IMR-90 (cell line): Measurements from ENCODE around the gene TRMT6. TPM values are rescaled to one million over a fixed set of nuclear protein-coding genes. Genes with fewer than 3 reads are reported as not detected.

Experiments used
- ATAC-seq: fragments of 200-7000 bp; cut with Tn5 transposase; 2 replicates; pipeline ENCODE4 v1.9.1; 2020; ENCODE audit warnings: low read depth, mild to moderate bottlenecking, moderate library complexity
- BruUV-seq: library from RNA; stranded (reverse); fragments of 400-500 nt; replicated peaks from 2 replicates; lab custom pipeline; 2021; lab: Mats Ljungman, UMichigan
- CTCF ChIA-PET: fragments of 300-600 bp; formaldehyde crosslinking; extraction: SDS; loops from one replicate; lab custom pipeline; 2021; ENCODE audit warnings: antibody characterized with exemption; lab: Yijun Ruan, JAX
- POLR2A ChIA-PET: fragments of 300-600 bp; sonication (Branson Sonifier 250); formaldehyde crosslinking; loops from one replicate; lab custom pipeline; 2022; ENCODE audit warnings: antibody characterized with exemption; ENCODE audit not compliant: unreplicated experiment; lab: Charles Lee
- DNase-seq: peaks from one replicate; pipeline ENCODE4 v3.0.0; 2013
- H2AFZ ChIP-seq: replicated peaks from 2 replicates; pipeline ENCODE3; 2013; ENCODE audit warnings: low read length, mild to moderate bottlenecking; ENCODE audit not compliant: poor library complexity
- H2AK5ac ChIP-seq: 2 replicates; pipeline ENCODE4 v1.6.1; 2013; ENCODE audit warnings: low read depth, low read length, inconsistent platforms
- H2AK9ac ChIP-seq: replicated peaks from 2 replicates; pipeline ENCODE3; 2013; ENCODE audit warnings: mild to moderate bottlenecking, low read depth, low read length, moderate library complexity; ENCODE audit not compliant: poor library complexity
- H2BK120ac ChIP-seq: 2 replicates; pipeline ENCODE4 v1.6.1; 2013; ENCODE audit warnings: low read depth, low read length, inconsistent platforms
- H2BK15ac ChIP-seq: 3 replicates; pipeline ENCODE4 v1.6.1; 2013; ENCODE audit warnings: low read depth, low read length, inconsistent platforms
- H2BK20ac ChIP-seq: 2 replicates; pipeline ENCODE4 v1.6.1; 2013; ENCODE audit warnings: low read depth, mild to moderate bottlenecking, inconsistent platforms, low read length, moderate library complexity
- H2BK5ac ChIP-seq: 2 replicates; pipeline ENCODE4 v1.6.1; 2013; ENCODE audit warnings: mild to moderate bottlenecking, low read depth, low read length, inconsistent platforms; ENCODE audit not compliant: poor library complexity, severe bottlenecking
- H3K14ac ChIP-seq: replicated peaks from 2 replicates; pipeline ENCODE4 v1.6.1; 2013; ENCODE audit warnings: low read depth, low read length, inconsistent platforms
- H3K18ac ChIP-seq: 2 replicates; pipeline ENCODE4 v1.6.1; 2013; ENCODE audit warnings: low read depth, low read length, control low read depth
- H3K23ac ChIP-seq: 2 replicates; pipeline ENCODE4 v1.6.1; 2013; ENCODE audit warnings: low read depth, low read length, inconsistent platforms
- H3K27ac ChIP-seq: 2 replicates; pipeline ENCODE4 v1.5.1; 2013; ENCODE audit warnings: mild to moderate bottlenecking, control low read depth, low read length; ENCODE audit not compliant: insufficient read depth
- H3K27me3 ChIP-seq: 2 replicates; pipeline ENCODE4 v1.6.1; 2013; ENCODE audit warnings: low read length; ENCODE audit not compliant: control insufficient read depth, insufficient read depth
- H3K36me3 ChIP-seq: 2 replicates; pipeline ENCODE4 v1.6.1; 2013; ENCODE audit warnings: low read length, mixed read lengths; ENCODE audit not compliant: control insufficient read depth, insufficient read depth
- H3K4ac ChIP-seq: 2 replicates; pipeline ENCODE4 v1.6.1; 2013; ENCODE audit warnings: low read depth, low read length, inconsistent platforms
- H3K4me1 ChIP-seq: 2 replicates; pipeline ENCODE4 v1.6.1; 2013; ENCODE audit warnings: low read length, mixed read lengths; ENCODE audit not compliant: control insufficient read depth, insufficient read depth
- H3K4me2 ChIP-seq: 2 replicates; pipeline ENCODE4 v1.6.1; 2013; ENCODE audit warnings: low read depth, mild to moderate bottlenecking, control low read depth, low read length, moderate library complexity
- H3K4me3 ChIP-seq: 2 replicates; pipeline ENCODE4 v1.5.1; 2013; ENCODE audit warnings: low read depth, mild to moderate bottlenecking, control low read depth, low read length, moderate library complexity; ENCODE audit not compliant: insufficient read depth
- H3K56ac ChIP-seq: 2 replicates; pipeline ENCODE4 v1.6.1; 2013; ENCODE audit warnings: low read length, inconsistent platforms; ENCODE audit not compliant: insufficient read depth; ENCODE audit errors: extremely low read depth
- H3K79me1 ChIP-seq, 2 experiments: 2 replicates each; pipeline ENCODE4 v1.6.1; 2013; ENCODE audit warnings: low read length in 2 of 2, inconsistent platforms in 1 of 2, low read depth in 1 of 2
- H3K9ac ChIP-seq: 2 replicates; pipeline ENCODE4 v1.6.1; 2013; ENCODE audit warnings: low read depth, low read length, control low read depth
- H3K9me1 ChIP-seq: 2 replicates; pipeline ENCODE4 v1.6.1; 2013; ENCODE audit warnings: low read length, inconsistent platforms; ENCODE audit not compliant: insufficient read depth
- H3K9me3 ChIP-seq: 2 replicates; pipeline ENCODE4 v1.6.1; 2013; ENCODE audit warnings: low read length; ENCODE audit not compliant: control insufficient read depth, insufficient read depth
- H4K20me1 ChIP-seq: 2 replicates; pipeline ENCODE4 v1.6.1; 2013; ENCODE audit warnings: low read length, inconsistent platforms; ENCODE audit not compliant: insufficient read depth
- H4K5ac ChIP-seq: 2 replicates; pipeline ENCODE4 v1.6.1; 2013; ENCODE audit warnings: mild to moderate bottlenecking, low read depth, low read length, control low read depth
- H4K8ac ChIP-seq, 2 experiments: 2 replicates each; pipeline ENCODE4 v1.6.1; 2013; ENCODE audit warnings: low read depth in 2 of 2, low read length in 2 of 2, control low read depth in 1 of 2, inconsistent platforms in 1 of 2
- H4K91ac ChIP-seq: 2 replicates; pipeline ENCODE4 v1.6.1; 2013; ENCODE audit warnings: low read depth, low read length, inconsistent platforms; ENCODE audit not compliant: insufficient read depth
- BHLHE40 ChIP-seq: fragments of 150-350 bp; IDR thresholded peaks from 2 replicates; pipeline ENCODE4 v1.6.1; 2016; ENCODE audit warnings: mild to moderate bottlenecking, low read depth, low read length
- CEBPB ChIP-seq: IDR thresholded peaks from 2 replicates; pipeline ENCODE4 v1.6.1; 2012; ENCODE audit warnings: low read depth, low read length, improper control_type of control experiment
- CTCF ChIP-seq: conservative IDR thresholded peaks from 2 replicates; pipeline ENCODE4 v1.5.1; 2012; ENCODE audit warnings: mild to moderate bottlenecking, low read depth, low read length, improper control_type of control experiment
- MAFK ChIP-seq: IDR thresholded peaks from 2 replicates; pipeline ENCODE4 v1.6.1; 2012; ENCODE audit warnings: low read depth, low read length, improper control_type of control experiment
- MAZ ChIP-seq: IDR thresholded peaks from 2 replicates; pipeline ENCODE4 v1.6.1; 2012; ENCODE audit warnings: low read depth, mild to moderate bottlenecking, low read length, improper control_type of control experiment, moderate library complexity, borderline replicate concordance
- POLR2A ChIP-seq: IDR thresholded peaks from 2 replicates; pipeline ENCODE4 v1.6.1; 2012; ENCODE audit warnings: mild to moderate bottlenecking, low read depth, low read length
- RCOR1 ChIP-seq: IDR thresholded peaks from 2 replicates; pipeline ENCODE4 v1.6.1; 2012; ENCODE audit warnings: mild to moderate bottlenecking, low read length, improper control_type of control experiment; ENCODE audit not compliant: insufficient replicate concordance
- SMC3 ChIP-seq: fragments of 150-350 bp; IDR thresholded peaks from 2 replicates; pipeline ENCODE4 v1.6.1; 2016; ENCODE audit warnings: low read depth, mild to moderate bottlenecking, antibody characterized with exemption, low read length, moderate library complexity
- WGBS, 2 experiments: methylation state at CpG; one replicate each; pipeline versions ENCODE4 v1.1.5 to v1.1.7; 2013; ENCODE audit warnings: missing lambda C conversion rate in 2 of 2; ENCODE audit not compliant: insufficient read length in 1 of 2; ENCODE audit errors: extremely low coverage in 2 of 2; 5-methylcytosine and 5-hydroxymethylcytosine counted together
- dilution Hi-C: fragments of 300-500 bp; cut with HindIII; formaldehyde crosslinking; loops from one replicate; pipeline ENCODE4 v1.14.3; 2018; ENCODE audit warnings: low sequenced_read_pairs; ENCODE audit not compliant: unreplicated experiment
- in situ Hi-C: fragments of 300-500 bp; cut with MboI; formaldehyde crosslinking; loops from 3 replicates; pipeline ENCODE4 v1.14.3; 2019; ENCODE audit warnings: low sequenced_read_pairs, inconsistent platforms, mixed read lengths
- intact Hi-C: fragments of 100-400 bp; cut with micrococcal nuclease; formaldehyde crosslinking; loops from 2 replicates; pipeline ENCODE4 v1.10.0; 2022
- polyA plus RNA-seq, 3 experiments: library from polyadenylated mRNA; depleted of rRNA; stranded (reverse); fragments of >200 nt; gene quantifications; 2 replicates each; pipeline ENCODE4 v1.2.3, GENCODE V29; 2012; ENCODE audit warnings: low replicate concordance in 1 of 3
- total RNA-seq: library from RNA; depleted of rRNA; stranded (reverse); fragments of >200 nt; gene quantifications from 2 replicates; pipeline ENCODE4 v1.2.3, GENCODE V29; 2012

TRMT6 gene
- total and polyA plus RNA-seq, 2 of the 4 experiments (the other 2 are of a cell fraction): 7.2 to 8.0 TPM

- H3K9me1 ChIP-seq: no peaks in the 10 kb centered on the region
- no peak overlapping the region for H2BK15ac ChIP-seq
- BruUV-seq: no TSS peak
- H3K14ac ChIP-seq: no peak overlapping the region
- H3K9me3 ChIP-seq: no peaks in the 10 kb centered on the region
- ATAC-seq (no peak), DNase-seq (no peak)
- H3K9ac ChIP-seq: no peak overlapping the region
- ChIA-PET POLR2A (no interaction called here), CTCF (no interaction called here)
- H2BK20ac ChIP-seq: no peak overlapping the region
- no peaks in the 10 kb centered on the region for H3K79me1 ChIP-seq
- H3K18ac ChIP-seq: no peak overlapping the region
- H3K4me2 ChIP-seq: no peak overlapping the region
- H4K8ac ChIP-seq: no peak overlapping the region
- in situ Hi-C loops (no loop called here), intact Hi-C loops (no loop called here), dilution Hi-C loops (no loop called here)
- H2AK9ac ChIP-seq: no peak overlapping the region
- H2BK5ac ChIP-seq: no peak overlapping the region
- no peak overlapping the region for H3K23ac ChIP-seq
- no peak for TF ChIP-seq CTCF
- TF ChIP-seq POLR2A: no peak
- TF ChIP-seq RCOR1: no peak
- TF ChIP-seq MAZ: no peak
- no peak for TF ChIP-seq CEBPB
- no peak for TF ChIP-seq SMC3
- no peak for TF ChIP-seq MAFK
- TF ChIP-seq BHLHE40: no peak
- H3K36me3 ChIP-seq: peaks cover 4% of the 10 kb centered on the region; the same call in 1 of the 2 replicates
- no peak overlapping the region for H3K4ac ChIP-seq
- H3K4me1 ChIP-seq: no peaks in the 10 kb centered on the region
- H4K91ac ChIP-seq: no peak overlapping the region
- H3K56ac ChIP-seq: no peak overlapping the region
- H3K4me3 ChIP-seq: no peak overlapping the region
- H4K5ac ChIP-seq: no peak overlapping the region
- no peak overlapping the region for H2AFZ ChIP-seq
- H4K20me1 ChIP-seq: no peaks in the 10 kb centered on the region
- no peak overlapping the region for H2BK120ac ChIP-seq
- no peaks in the 10 kb centered on the region for H3K27me3 ChIP-seq
- H3K27ac ChIP-seq: no peak overlapping the region
- H2AK5ac ChIP-seq: no peak overlapping the region
- WGBS, 2 experiments: 100% methylated on average over 1 of the region's 4 CpGs; no CpG with 5 or more reads in 1 of the 2 experiments
Observed at GRCh38 chr20:5979801-5980200, 29.5 kb upstream of the TRMT6 start.
